ENCODE measurements around the gene DIABLO. TPM values are rescaled to one million over a fixed set of nuclear protein-coding genes. Genes with fewer than 3 reads are reported as not detected.

The DIABLO gene
- total RNA-seq, 1 donor from 2014 or later, result 56.6 TPM

Other genes starting within 250 kb of the DIABLO start
- 7.7 and 8.2 TPM in 2 replicates for gene BCL7A, start 204.2 kb downstream of the DIABLO start, total RNA-seq
- 16.5 and 21.6 TPM in 2 replicates for gene MLXIP, start 147.3 kb downstream of the DIABLO start, total RNA-seq
- gene IL31, start 51.8 kb downstream of the DIABLO start, total RNA-seq, result not detected in 2 replicates
- gene LRRC43, start 42.9 kb downstream of the DIABLO start, total RNA-seq, result 2.2 TPM in 2 replicates
- gene B3GNT4, start 22.3 kb downstream of the DIABLO start, total RNA-seq, result under 0.01 and 0.04 TPM in 2 replicates
- 16.4 and 30.0 TPM in 2 replicates for gene VPS33A, start 40.4 kb upstream of the DIABLO start, total RNA-seq
- 47.4 and 59.2 TPM in 2 replicates for gene CLIP1, start 196.6 kb upstream of the DIABLO start, total RNA-seq